Measurements from ENCODE around the gene ACAP3. TPM values are rescaled to one million over a fixed set of nuclear protein-coding genes. Genes with fewer than 3 reads are reported as not detected.

The ACAP3 gene
- total and polyA plus RNA-seq, 10 of the 15 experiments (the other 5 are each of a cell fraction or from before 2014, with no cell fraction given) = 0.05 to 34.2 (median 7.1) TPM

- peaks cover 3 to 27% of the 10 kb centered on the region in 2 experiments; a peak in 3 of 4 replicates for H3K36me3 ChIP-seq (ENCODE audit: control insufficient read depth in 2 of 2, insufficient read depth in 2 of 2, low read length in 1 of 2)
- H3K9me3 ChIP-seq (replicated peaks; ENCODE audit: control insufficient read depth, insufficient read depth, low read length) = no peaks in the 10 kb centered on the region
- ChIA-PET SMC1A (ENCODE audit: uncharacterized antibody, unreplicated experiment) (no interaction called here), RAD21 (ENCODE audit: unreplicated experiment) (no interaction called here), CTCF (no interaction called here), POLR2A (no interaction called here)
- intact Hi-C loops (cut with micrococcal nuclease; ENCODE audit: unreplicated experiment) (no loop called here), in situ Hi-C loops (cut with MboI) (no loop called here)
- 98% methylated on average over 9 of the region's 9 CpGs for WGBS (ENCODE audit: insufficient coverage, insufficient replicate concordance, low lambda C conversion rate, missing lambda C conversion rate)
- no peak for DNase-seq (ENCODE audit: low read depth, low spot score)
- no peaks in the 10 kb centered on the region for H3K27me3 ChIP-seq (replicated peaks in 1 of 2; ENCODE audit: control insufficient read depth in 2 of 2, insufficient read depth in 2 of 2, low read length in 1 of 2)
- no peaks in the 10 kb centered on the region; the same call in 1 of the 2 replicates for H4K20me1 ChIP-seq (ENCODE audit: control insufficient read depth, insufficient read depth)
- H3K79me2 ChIP-seq (ENCODE audit: control insufficient read depth, insufficient read depth, low read length) = peaks cover 22% of the 10 kb centered on the region
- H3K9ac ChIP-seq (ENCODE audit: control insufficient read depth, insufficient read depth, low read length) = no peak overlapping the region
- no peak overlapping the region for H3K27ac ChIP-seq (ENCODE audit: control insufficient read depth, insufficient read depth)
- no peak for ATAC-seq
- TF ChIP-seq ETV6 (conservative IDR thresholded peaks at IDR 0.05 in 1 of 2, IDR thresholded peaks at IDR 0.05 in 1 of 2; ENCODE audit: borderline replicate concordance in 1 of 2, low read depth in 1 of 2) = no peak
- TF ChIP-seq PBX3 (IDR thresholded peaks at IDR 0.05; ENCODE audit: insufficient replicate concordance, low read depth, low read length) = no peak
- H3K4me2 ChIP-seq (ENCODE audit: control insufficient read depth, insufficient read depth) = no peak overlapping the region
- BruUV-seq (replicated peaks) = TSS peak; percentile 39
- H2AFZ ChIP-seq (ENCODE audit: control insufficient read depth, low read depth, low read length) = no peak overlapping the region
- no peak for FAIRE-seq
- peaks cover 5% of the 10 kb centered on the region for H3K4me1 ChIP-seq (ENCODE audit: control insufficient read depth, insufficient read depth, low read length)
- H3K4me3 ChIP-seq = no peak overlapping the region
Measured at GRCh38 chr1:1318131-1318652, 10.5 kb upstream of the ACAP3 start.

- H3K79me2 ChIP-seq (ENCODE audit: control insufficient read depth, insufficient read depth, low read length) = peaks cover 16% of the 10 kb centered on the region
- SMC1A ChIA-PET (ENCODE audit: uncharacterized antibody, unreplicated experiment) = no interaction called here
- no peak overlapping the region for H2AFZ ChIP-seq (ENCODE audit: control insufficient read depth, low read depth, low read length)
- CTCF ChIA-PET = no interaction called here
- BruUV-seq (replicated peaks) = no TSS peak
- FAIRE-seq (no peak), DNase-seq (ENCODE audit: low read depth, low spot score) (no peak), ATAC-seq (no peak)
- POLR2A ChIA-PET = no interaction called here
- RAD21 ChIA-PET (ENCODE audit: unreplicated experiment) = no interaction called here
- 99% methylated on average over 6 of the region's 6 CpGs for WGBS (ENCODE audit: insufficient coverage, insufficient replicate concordance, low lambda C conversion rate, missing lambda C conversion rate)
- intact Hi-C loops (cut with micrococcal nuclease; ENCODE audit: unreplicated experiment) = no loop called here
- no peaks in the 10 kb centered on the region for H3K4me1 ChIP-seq (ENCODE audit: control insufficient read depth, insufficient read depth, low read length)
- H3K27ac ChIP-seq (ENCODE audit: control insufficient read depth, insufficient read depth) = no peak overlapping the region
- no peaks in the 10 kb centered on the region for H3K27me3 ChIP-seq (replicated peaks in 1 of 2; ENCODE audit: control insufficient read depth in 2 of 2, insufficient read depth in 2 of 2, low read length in 1 of 2)
- no peak overlapping the region for H3K4me3 ChIP-seq
- peaks cover 3 to 33% of the 10 kb centered on the region in 2 experiments; a peak in 3 of 4 replicates for H3K36me3 ChIP-seq (ENCODE audit: control insufficient read depth in 2 of 2, insufficient read depth in 2 of 2, low read length in 1 of 2)
- H4K20me1 ChIP-seq (ENCODE audit: control insufficient read depth, insufficient read depth) = no peaks in the 10 kb centered on the region; the same call in 1 of the 2 replicates
- no peaks in the 10 kb centered on the region for H3K9me3 ChIP-seq (replicated peaks; ENCODE audit: control insufficient read depth, insufficient read depth, low read length)
- no peak overlapping the region for H3K9ac ChIP-seq (ENCODE audit: control insufficient read depth, insufficient read depth, low read length)
- in situ Hi-C loops (cut with MboI) = no loop called here
- no peak overlapping the region for H3K4me2 ChIP-seq (ENCODE audit: control insufficient read depth, insufficient read depth)
- no peak for TF ChIP-seq ZBTB33 (IDR thresholded peaks at IDR 0.05)
- TF ChIP-seq RBBP5 (conservative IDR thresholded peaks at IDR 0.05) = no peak
- TF ChIP-seq TARDBP (IDR thresholded peaks at IDR 0.05; ENCODE audit: borderline replicate concordance) = no peak
- no peak for TF ChIP-seq RAD21 (IDR thresholded peaks at IDR 0.05; ENCODE audit: insufficient read depth, low read depth, low read length)
- no peak for TF ChIP-seq MEF2A (IDR thresholded peaks at IDR 0.05; ENCODE audit: insufficient read depth, low read depth, low read length)
- TF ChIP-seq ZNF24 (IDR thresholded peaks at IDR 0.05) = no peak
- TF ChIP-seq FOS (IDR thresholded peaks at IDR 0.05; ENCODE audit: borderline replicate concordance, extremely low read depth, insufficient read length) = no peak
- no peak for TF ChIP-seq USF2 (IDR thresholded peaks at IDR 0.05; ENCODE audit: borderline replicate concordance, low read depth, low read length)
- TF ChIP-seq NR2F1 (conservative IDR thresholded peaks at IDR 0.05) = no peak
- TF ChIP-seq IRF3 (IDR thresholded peaks at IDR 0.05) = no peak
- no peak for TF ChIP-seq SMARCA5 (IDR thresholded peaks at IDR 0.05)
Measured at GRCh38 chr1:1317420-1317819, 9.7 kb upstream of the ACAP3 start.
